Lower leg skin (tissue), 3 donors: ENCODE data around the gene LMTK3.

Experiments used
- CTCF ChIP-seq, 3 donors: fragments of 450-650 bp; IDR thresholded peaks; one replicate each; pipeline ENCODE4 v1.5.1; 2016; ENCODE audit warnings: antibody characterized with exemption in 3 of 3, mild to moderate bottlenecking in 3 of 3, moderate library complexity in 2 of 3
- POLR2A ChIP-seq, 2 donors: fragments of 450-650 bp; IDR thresholded peaks; one replicate each; pipeline ENCODE4 v1.6.1; 2016 to 2017; ENCODE audit warnings: antibody characterized with exemption in 2 of 2, mild to moderate bottlenecking in 1 of 2, moderate library complexity in 1 of 2

DNA sequence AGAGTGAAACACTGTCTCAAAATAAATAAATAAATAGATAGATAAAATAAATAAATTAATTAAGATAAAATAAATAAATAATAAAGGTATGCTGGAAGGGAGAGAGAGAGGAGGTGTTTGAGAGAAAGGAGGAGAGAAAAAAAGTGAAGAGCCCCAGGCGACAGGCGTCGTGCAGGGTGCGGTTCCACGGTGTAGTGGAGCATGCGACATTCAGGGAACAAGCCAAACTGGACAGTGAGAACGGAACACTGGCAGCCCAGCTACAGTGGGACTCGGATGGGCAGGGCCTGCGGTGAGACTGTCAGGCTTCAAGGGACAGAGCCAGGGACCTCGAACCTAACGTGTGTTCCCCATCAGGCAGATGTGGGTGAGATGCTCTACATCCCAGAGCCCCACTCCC, 49.8 kb upstream of the LMTK3 start:
- TF ChIP-seq POLR2A (IDR thresholded peaks at IDR 0.05) (no peak), CTCF (IDR thresholded peaks at IDR 0.05) (no peak)
